Testis (tissue), 2 donors: Measurements from ENCODE around the gene FAM185A.

Source experiments
- CTCF ChIP-seq, 3 experiments: fragments of 450-650 bp in 2 of 3; fragments of 200-600 bp in 1 of 3; sonication (generic) in 1 of 3; IDR thresholded peaks; one replicate each; pipeline ENCODE4 v1.5.1; 2016 to 2019; ENCODE audit warnings: antibody characterized with exemption in 3 of 3, mild to moderate bottlenecking in 2 of 3, moderate library complexity in 1 of 3
- POLR2A ChIP-seq: fragments of 450-650 bp; IDR thresholded peaks from one replicate; pipeline ENCODE4 v1.6.1; 2017; ENCODE audit warnings: antibody characterized with exemption, mild to moderate bottlenecking, moderate library complexity

GRCh38 chr7:102834466-102834865, 85.7 kb downstream of the FAM185A start:
- TF ChIP-seq CTCF (IDR thresholded peaks at IDR 0.05) (no peak), POLR2A (no peak)
